K562 (cell line): ENCODE data around the gene GDF7. TPM values are rescaled to one million over a fixed set of nuclear protein-coding genes. Genes with fewer than 3 reads are reported as not detected.
A peak's percentile ranks its signal among the peaks of the same experiment; 100 is the strongest.

ENCODE experiments used
- CLOCK ChIP-seq: fragments of 250-450 bp; sonication (Bioruptor Pico); IDR thresholded peaks from 2 replicates; pipeline ENCODE4 v1.4.0; 2020; ENCODE audit warnings: mild to moderate bottlenecking, moderate library complexity, borderline replicate concordance
- DDX20 ChIP-seq: fragments of 450-650 bp; IDR thresholded peaks from 2 replicates; pipeline ENCODE4 v1.6.1; 2016; ENCODE audit warnings: missing genetic modification characterization, low read depth, mild to moderate bottlenecking, missing compliant biosample characterization, moderate library complexity
- DLX4 ChIP-seq: fragments of 250-450 bp; sonication (Bioruptor Pico); IDR thresholded peaks from 2 replicates; pipeline ENCODE4 v1.6.1; 2021; ENCODE audit warnings: mild to moderate bottlenecking
- HEY1 ChIP-seq: fragments of 250-450 bp; sonication (Bioruptor Pico); IDR thresholded peaks from 2 replicates; pipeline ENCODE4 v1.5.0; 2020; ENCODE audit warnings: mild to moderate bottlenecking, moderate library complexity, borderline replicate concordance
- ILF3 ChIP-seq: fragments of 450-650 bp; IDR thresholded peaks from 2 replicates; pipeline ENCODE4 v1.6.1; 2018; ENCODE audit warnings: antibody characterized with exemption, mild to moderate bottlenecking, moderate library complexity, borderline replicate concordance
- NCOR1 ChIP-seq: fragments of 450-650 bp; IDR thresholded peaks from 2 replicates; pipeline ENCODE4 v1.6.1; 2016; ENCODE audit warnings: mild to moderate bottlenecking, moderate library complexity
- NUFIP1 ChIP-seq: fragments of 450-650 bp; IDR thresholded peaks from 2 replicates; pipeline ENCODE4 v1.6.1; 2018; ENCODE audit not compliant: partially characterized antibody
- SOX6 ChIP-seq: fragments of 450-650 bp; IDR thresholded peaks from 2 replicates; pipeline ENCODE4 v1.6.1; 2014; ENCODE audit warnings: mild to moderate bottlenecking
- TAL1 ChIP-seq: fragments of 450-650 bp; IDR thresholded peaks from 2 replicates; pipeline ENCODE4 v1.6.1; 2016; ENCODE audit warnings: mild to moderate bottlenecking
- TRIM25 ChIP-seq: fragments of 450-650 bp; IDR thresholded peaks from 2 replicates; pipeline ENCODE4 v1.7.0; 2016; ENCODE audit warnings: borderline replicate concordance
- TSHZ1 ChIP-seq: fragments of 250-450 bp; sonication (Bioruptor Pico); IDR thresholded peaks from 2 replicates; pipeline ENCODE4 v1.4.0; 2020; ENCODE audit warnings: mild to moderate bottlenecking, moderate library complexity
- USF2 ChIP-seq: sonication (generic); formaldehyde crosslinking; IDR thresholded peaks from 2 replicates; pipeline ENCODE4 v1.5.0; 2020; ENCODE audit warnings: missing genetic modification reagents
- ZFP91 ChIP-seq: sonication (generic); formaldehyde crosslinking; IDR thresholded peaks from 2 replicates; pipeline ENCODE4 v1.8.0; 2022; ENCODE audit warnings: mild to moderate bottlenecking, missing genetic modification reagents
- ZNF184 ChIP-seq: sonication (generic); formaldehyde crosslinking; IDR thresholded peaks from 2 replicates; pipeline ENCODE4 v1.5.0; 2020; ENCODE audit warnings: missing genetic modification reagents
- ZNF239 ChIP-seq: fragments of 250-450 bp; sonication (Bioruptor Pico); IDR thresholded peaks from 2 replicates; pipeline ENCODE4 v1.4.0; 2020; ENCODE audit warnings: mild to moderate bottlenecking
- ZNF431 ChIP-seq: sonication (generic); formaldehyde crosslinking; IDR thresholded peaks from 2 replicates; pipeline ENCODE4 v1.8.0; 2022; ENCODE audit warnings: mild to moderate bottlenecking, missing genetic modification reagents
- polyA plus RNA-seq, 8 experiments: library from polyadenylated mRNA; depleted of rRNA in 4 of 8; stranded (reverse) in 5 of 8; unstranded in 3 of 8; fragments of >200 nt; fragmentation: Nextera tagmentation in 2 of 8; fragmentation: Illumina TruSeq in 1 of 8; extraction: Ambion mirVana in 2 of 8; extraction: Trizol in 1 of 8; gene quantifications; 2 replicates each; pipeline versions ENCODE4 v1.2.1 to v1.2.3, GENCODE V29; 2011 to 2014; ENCODE audit warnings: inconsistent platforms in 1 of 8, missing spikeins in 1 of 8
- total RNA-seq, 7 experiments: library from RNA; depleted of rRNA in 6 of 7; stranded (reverse); fragments of >200 nt in 6 of 7; fragmentation: Illumina TruSeq in 2 of 7; extraction: Trizol in 2 of 7; gene quantifications; 2 replicates each; pipeline versions ENCODE4 v1.2.1 to v1.2.3, GENCODE V29; 2011 to 2021; ENCODE audit warnings: low replicate concordance in 1 of 7

Gene GDF7
- total and polyA plus RNA-seq, 9 of the 15 experiments (the other 6 are each of a cell fraction or from before 2014, with no cell fraction given) = 0.01 TPM; not detected in 7

- TF ChIP-seq CLOCK (CRISPR knock-in tag) = no peak
- no peak for TF ChIP-seq ZNF431 (CRISPR knock-in tag)
- TF ChIP-seq ILF3 = peak; percentile 89; the same call in 1 of the 2 replicates
- TF ChIP-seq DDX20 (tag) = no peak
- no peak for TF ChIP-seq TSHZ1 (CRISPR knock-in tag)
- TF ChIP-seq ZNF239 (CRISPR knock-in tag) = no peak
- no peak for TF ChIP-seq ZNF184
- no peak for TF ChIP-seq TAL1
- TF ChIP-seq TRIM25 = no peak
- no peak for TF ChIP-seq HEY1 (CRISPR knock-in tag)
- TF ChIP-seq SOX6 = peak; percentile 59
- no peak for TF ChIP-seq ZFP91
- peak; percentile 69 for TF ChIP-seq USF2 (CRISPR knock-in tag)
- no peak for TF ChIP-seq DLX4 (CRISPR knock-in tag)
- TF ChIP-seq NUFIP1 = no peak
- no peak for TF ChIP-seq NCOR1
Observed at GRCh38 chr2:20650877-20651730, 15.8 kb upstream of the GDF7 start, which contains the start of gene HS1BP3 (continued).
